ENCODE measurements around the gene HCN2. TPM values are rescaled to one million over a fixed set of nuclear protein-coding genes. Genes with fewer than 3 reads are reported as not detected.

HCN2 gene
- total RNA-seq, 2 donors from 2014 or later = 0.26 TPM; not detected in 1

DNA sequence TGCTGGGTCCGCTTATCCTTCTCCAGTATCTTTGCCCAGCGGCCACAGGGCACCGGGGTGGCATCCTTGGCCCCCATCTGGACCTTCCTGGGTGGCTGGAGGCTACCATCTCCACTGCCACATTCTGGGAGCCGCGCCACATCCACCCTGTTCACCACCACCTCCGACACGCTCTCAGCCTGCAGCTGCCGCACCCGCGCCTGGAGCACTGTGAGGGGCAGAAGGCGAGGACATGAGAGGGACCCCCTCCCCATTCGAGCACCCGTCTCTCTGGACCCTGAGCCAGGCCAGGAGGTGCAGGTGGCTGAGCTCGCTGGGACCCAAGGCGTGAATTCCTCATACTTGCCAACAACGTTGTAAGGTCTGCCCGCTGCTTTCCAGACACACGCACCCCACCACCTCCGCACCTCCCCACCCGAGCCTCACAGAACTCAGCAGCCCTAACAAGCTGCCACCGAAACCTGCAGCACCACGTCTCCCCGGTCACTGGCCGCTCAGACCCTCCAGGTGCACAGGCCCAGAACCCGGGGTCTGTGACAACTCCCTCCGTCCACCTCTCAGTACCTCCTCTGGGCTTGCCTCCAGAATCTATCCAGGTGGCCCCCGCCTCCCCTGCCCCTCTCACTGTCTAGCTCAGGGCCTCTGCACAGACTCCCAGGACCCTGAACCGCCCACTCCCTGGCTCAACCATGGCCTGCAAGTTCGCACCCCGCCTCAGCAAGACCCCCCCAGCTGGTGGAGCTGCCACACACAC is 40.5 kb downstream of the HCN2 start:
- ATAC-seq = no peak
- peaks cover 27% of the 10 kb centered on the region for H3K4me1 ChIP-seq
- intact Hi-C loops (cut with DNase I) = no loop called here
- H3K36me3 ChIP-seq (replicated peaks in 1 of 2; ENCODE audit: insufficient read depth in 1 of 2, low read depth in 2 of 2) = no peaks in the 10 kb centered on the region
- no peak overlapping the region for H3K27ac ChIP-seq
- H3K4me3 ChIP-seq = no peak overlapping the region
- TF ChIP-seq, protein P1, sequence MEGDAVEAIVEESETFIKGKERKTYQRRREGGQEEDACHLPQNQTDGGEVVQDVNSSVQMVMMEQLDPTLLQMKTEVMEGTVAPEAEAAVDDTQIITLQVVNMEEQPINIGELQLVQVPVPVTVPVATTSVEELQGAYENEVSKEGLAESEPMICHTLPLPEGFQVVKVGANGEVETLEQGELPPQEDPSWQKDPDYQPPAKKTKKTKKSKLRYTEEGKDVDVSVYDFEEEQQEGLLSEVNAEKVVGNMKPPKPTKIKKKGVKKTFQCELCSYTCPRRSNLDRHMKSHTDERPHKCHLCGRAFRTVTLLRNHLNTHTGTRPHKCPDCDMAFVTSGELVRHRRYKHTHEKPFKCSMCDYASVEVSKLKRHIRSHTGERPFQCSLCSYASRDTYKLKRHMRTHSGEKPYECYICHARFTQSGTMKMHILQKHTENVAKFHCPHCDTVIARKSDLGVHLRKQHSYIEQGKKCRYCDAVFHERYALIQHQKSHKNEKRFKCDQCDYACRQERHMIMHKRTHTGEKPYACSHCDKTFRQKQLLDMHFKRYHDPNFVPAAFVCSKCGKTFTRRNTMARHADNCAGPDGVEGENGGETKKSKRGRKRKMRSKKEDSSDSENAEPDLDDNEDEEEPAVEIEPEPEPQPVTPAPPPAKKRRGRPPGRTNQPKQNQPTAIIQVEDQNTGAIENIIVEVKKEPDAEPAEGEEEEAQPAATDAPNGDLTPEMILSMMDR (IDR thresholded peaks at IDR 0.05) = no peak
- no peak for TF ChIP-seq POLR2A (IDR thresholded peaks at IDR 0.05)
- WGBS, 2 donors = 88 to 97% methylated on average over 26 to 29 of the region's 30 CpGs
- DNase-seq = peak in 1 of 4 donors; percentile 11
- H3K27me3 ChIP-seq = no peaks in the 10 kb centered on the region
- no peaks in the 10 kb centered on the region for H3K9me3 ChIP-seq

DNA sequence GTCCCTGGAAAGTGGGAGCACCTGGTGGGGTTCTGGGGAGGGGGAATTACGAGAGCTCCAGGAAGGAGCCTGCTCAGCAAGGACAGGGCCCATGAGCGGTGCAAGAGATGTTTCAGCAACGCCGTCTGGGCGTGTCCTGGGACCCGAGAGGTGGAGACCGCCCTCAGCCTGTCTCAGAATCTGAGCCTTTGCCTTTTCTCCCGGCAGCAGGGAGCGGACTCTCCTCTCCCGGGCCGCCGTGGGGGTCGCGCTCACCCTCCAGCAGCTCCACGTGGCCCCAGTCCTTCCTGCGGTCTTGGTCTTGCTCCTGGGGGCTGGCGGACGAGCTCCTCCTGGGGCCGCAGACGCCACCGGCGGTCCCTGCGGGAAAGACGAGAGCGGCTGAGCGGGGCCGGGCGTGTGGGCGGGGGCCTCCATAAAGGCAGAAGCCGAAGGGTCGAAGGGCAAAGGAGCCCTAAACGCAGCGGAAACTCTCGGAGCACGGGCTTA is 42.9 kb downstream of the HCN2 start:
- 3% methylated on average over 6 to 35 of the region's 35 CpGs for WGBS, 2 donors
- ATAC-seq (no peak), DNase-seq (no peak)
- Histone ChIP-seq H3K9me3 (no peaks in the 10 kb centered on the region), H3K4me3 (peak overlapping the region; percentile 53 to 87), H3K27me3 (no peaks in the 10 kb centered on the region), H3K4me1 (peaks cover 27% of the 10 kb centered on the region), H3K27ac (peak overlapping the region in 2 of 4 donors; percentile 47 to 60), H3K36me3 (replicated peaks in 1 of 2; ENCODE audit: insufficient read depth in 1 of 2, low read depth in 2 of 2) (no peaks in the 10 kb centered on the region)
- intact Hi-C loops (cut with DNase I) = no loop called here
- no peak for TF ChIP-seq POLR2A (IDR thresholded peaks at IDR 0.05)
- TF ChIP-seq, protein P1 (IDR thresholded peaks at IDR 0.05) = no peak

DNA sequence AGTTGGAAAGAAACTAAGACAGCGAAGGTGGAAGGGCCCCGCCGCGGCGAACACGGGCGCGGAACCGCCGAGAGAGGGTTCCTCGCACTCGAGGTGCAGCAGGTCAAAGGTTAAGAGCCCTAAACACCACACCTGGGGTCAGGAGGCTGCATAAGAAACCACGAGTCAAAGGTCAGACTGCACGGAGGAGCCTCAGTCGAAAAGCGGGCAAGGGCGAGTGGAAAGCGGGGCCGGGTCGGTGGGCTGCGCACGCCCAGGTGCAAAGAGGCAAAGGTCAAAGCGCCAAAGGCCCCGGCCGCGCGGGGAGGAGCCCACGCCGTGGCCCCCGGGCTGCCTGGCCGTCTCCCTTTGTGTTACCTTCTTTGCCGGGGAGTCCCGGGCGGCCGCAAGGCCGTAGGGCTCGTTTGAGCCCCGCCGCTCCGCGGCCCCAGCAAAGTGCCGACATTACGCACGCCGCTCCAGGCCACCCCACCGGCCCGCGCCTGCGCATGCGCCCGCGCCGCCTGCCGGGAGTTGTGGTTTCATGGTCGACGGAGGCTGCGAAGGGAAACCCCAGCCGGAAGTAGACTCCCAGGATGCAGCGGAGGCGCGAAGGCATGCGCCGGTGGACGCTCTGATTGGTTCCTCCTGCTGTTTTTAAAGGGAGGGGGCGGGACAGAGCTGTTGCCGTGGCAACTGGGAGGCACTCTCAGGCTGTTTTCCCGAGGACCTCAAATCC is 43.5 kb downstream of the HCN2 start, which contains the start of gene POLRMT:
Gene POLRMT (minus strand): TSS at position 470 of the 718 bp plus-strand sequence. CDS start 25 bp downstream, at position 445.
- intact Hi-C loops (cut with DNase I) = no loop called here
- Histone ChIP-seq H3K4me3 (peak within 1 kb of the TSS; percentile 53 to 87), H3K9me3 (no peaks in the 10 kb centered on the region), H3K27ac (peak within 1 kb of the TSS in 3 of 4 donors; percentile 38 to 66 (median 60)), H3K36me3 (replicated peaks in 1 of 2; ENCODE audit: insufficient read depth in 1 of 2, low read depth in 2 of 2) (no peaks in the 10 kb centered on the region), H3K27me3 (no peaks in the 10 kb centered on the region), H3K4me1 (peaks cover 27% of the 10 kb centered on the region)
- peak in 2 of 3 donors; percentile 29 to 46 for TF ChIP-seq POLR2A (IDR thresholded peaks at IDR 0.05)
- TF ChIP-seq, protein P1 (IDR thresholded peaks at IDR 0.05) = peak in 5 of 7 experiments; percentile 9 to 53 (median 32)
- DNase-seq (peak; percentile 98 to 99 (median 99)), ATAC-seq (peak; percentile 100)
- 0% methylated on average over 16 to 64 of the region's 67 CpGs for WGBS, 2 donors

DNA sequence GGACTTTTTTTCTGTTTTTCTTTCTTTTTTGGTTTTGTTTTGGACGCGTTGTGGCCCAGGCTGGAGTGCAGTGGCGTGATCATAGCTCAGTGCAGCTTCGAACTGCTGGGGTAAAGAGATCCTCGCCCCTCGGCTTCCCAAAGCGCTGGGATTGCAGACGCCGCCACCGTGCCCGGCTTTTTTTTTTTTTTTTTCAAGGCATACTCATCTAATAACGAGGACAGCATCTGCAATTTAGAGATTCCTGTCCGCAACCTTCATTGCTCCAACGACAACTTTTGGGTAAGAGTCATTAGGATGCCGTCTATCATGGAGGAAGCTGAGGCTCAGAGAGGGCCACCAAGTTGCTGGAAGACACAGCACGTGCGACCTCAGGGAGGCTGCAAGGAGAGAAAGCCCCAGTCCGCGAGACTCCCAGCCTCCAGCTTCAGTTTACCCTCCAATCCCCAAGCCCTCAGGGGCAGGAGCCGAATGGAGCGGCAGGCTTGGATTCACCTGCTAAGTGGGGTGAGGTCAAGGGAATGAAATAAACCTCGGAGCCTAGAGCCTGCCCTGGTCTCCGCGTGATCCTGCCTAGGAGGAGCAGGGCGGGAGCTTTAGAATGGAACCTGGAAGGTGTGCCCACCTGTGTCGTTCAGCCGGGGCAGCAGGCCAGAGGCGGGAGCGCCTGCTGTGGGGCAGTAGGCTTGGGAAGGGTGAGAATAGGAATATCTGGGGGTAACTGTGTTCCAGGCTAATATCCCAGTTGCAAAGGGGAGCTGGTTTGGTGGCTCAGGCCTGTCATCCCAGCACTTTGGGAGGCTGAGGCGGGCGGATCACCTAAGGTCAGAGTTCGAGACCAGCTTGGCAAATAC is 44.3 kb downstream of the HCN2 start:
- TF ChIP-seq, protein P1 (IDR thresholded peaks at IDR 0.05) = peak in 1 of 7 experiments; percentile 2
- TF ChIP-seq POLR2A (IDR thresholded peaks at IDR 0.05) = no peak

More for the DNA sequence above, 44.3 kb downstream of the HCN2 start:
- no peak for DNase-seq
- Histone ChIP-seq H3K4me1 (peaks cover 33% of the 10 kb centered on the region), H3K36me3 (replicated peaks in 1 of 2; ENCODE audit: insufficient read depth in 1 of 2, low read depth in 2 of 2) (no peaks in the 10 kb centered on the region), H3K4me3 (peak overlapping the region; percentile 8 to 87), H3K27ac (peak overlapping the region in 3 of 4 donors; percentile 38 to 66 (median 60)), H3K9me3 (no peaks in the 10 kb centered on the region), H3K27me3 (no peaks in the 10 kb centered on the region)
- intact Hi-C loops (cut with DNase I) = no loop called here
- ATAC-seq = peak; percentile 2
- WGBS, 2 donors = 19 to 21% methylated on average over 25 to 32 of the region's 32 CpGs

All from body of pancreas (tissue), 4 donors.